ENCODE results near the gene NPFF. TPM values are rescaled to one million over a fixed set of nuclear protein-coding genes. Genes with fewer than 3 reads are reported as not detected.

The NPFF gene
- total RNA-seq, 1 experiment from 2014 or later, result 0.59 TPM

GRCh38 chr12:53500776-53501614, 6.3 kb downstream of the NPFF start, which contains the start of gene TARBP2 (continued):
- 0 out of 2 replicates have a peak, but pooled peaks have one; percentile 24 for TF ChIP-seq HMGXB4 (CRISPR knock-in tag; IDR thresholded peaks at IDR 0.05)
- TF ChIP-seq, protein P1, sequence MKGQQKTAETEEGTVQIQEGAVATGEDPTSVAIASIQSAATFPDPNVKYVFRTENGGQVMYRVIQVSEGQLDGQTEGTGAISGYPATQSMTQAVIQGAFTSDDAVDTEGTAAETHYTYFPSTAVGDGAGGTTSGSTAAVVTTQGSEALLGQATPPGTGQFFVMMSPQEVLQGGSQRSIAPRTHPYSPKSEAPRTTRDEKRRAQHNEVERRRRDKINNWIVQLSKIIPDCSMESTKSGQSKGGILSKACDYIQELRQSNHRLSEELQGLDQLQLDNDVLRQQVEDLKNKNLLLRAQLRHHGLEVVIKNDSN (CRISPR knock-in tag; IDR thresholded peaks at IDR 0.05), result 0 out of 2 replicates have a peak, but pooled peaks have one; percentile 48
- TF ChIP-seq, protein P2, sequence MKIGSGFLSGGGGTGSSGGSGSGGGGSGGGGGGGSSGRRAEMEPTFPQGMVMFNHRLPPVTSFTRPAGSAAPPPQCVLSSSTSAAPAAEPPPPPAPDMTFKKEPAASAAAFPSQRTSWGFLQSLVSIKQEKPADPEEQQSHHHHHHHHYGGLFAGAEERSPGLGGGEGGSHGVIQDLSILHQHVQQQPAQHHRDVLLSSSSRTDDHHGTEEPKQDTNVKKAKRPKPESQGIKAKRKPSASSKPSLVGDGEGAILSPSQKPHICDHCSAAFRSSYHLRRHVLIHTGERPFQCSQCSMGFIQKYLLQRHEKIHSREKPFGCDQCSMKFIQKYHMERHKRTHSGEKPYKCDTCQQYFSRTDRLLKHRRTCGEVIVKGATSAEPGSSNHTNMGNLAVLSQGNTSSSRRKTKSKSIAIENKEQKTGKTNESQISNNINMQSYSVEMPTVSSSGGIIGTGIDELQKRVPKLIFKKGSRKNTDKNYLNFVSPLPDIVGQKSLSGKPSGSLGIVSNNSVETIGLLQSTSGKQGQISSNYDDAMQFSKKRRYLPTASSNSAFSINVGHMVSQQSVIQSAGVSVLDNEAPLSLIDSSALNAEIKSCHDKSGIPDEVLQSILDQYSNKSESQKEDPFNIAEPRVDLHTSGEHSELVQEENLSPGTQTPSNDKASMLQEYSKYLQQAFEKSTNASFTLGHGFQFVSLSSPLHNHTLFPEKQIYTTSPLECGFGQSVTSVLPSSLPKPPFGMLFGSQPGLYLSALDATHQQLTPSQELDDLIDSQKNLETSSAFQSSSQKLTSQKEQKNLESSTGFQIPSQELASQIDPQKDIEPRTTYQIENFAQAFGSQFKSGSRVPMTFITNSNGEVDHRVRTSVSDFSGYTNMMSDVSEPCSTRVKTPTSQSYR (CRISPR knock-in tag; IDR thresholded peaks at IDR 0.05), result no peak

GRCh38 chr12:53500142-53500775, 7.0 kb downstream of the NPFF start:
- TF ChIP-seq TEAD1 (CRISPR knock-in tag; IDR thresholded peaks at IDR 0.05) (0 out of 2 replicates have a peak, but pooled peaks have one; percentile 1), STAT6 (CRISPR knock-in tag; conservative IDR thresholded peaks at IDR 0.05; ENCODE audit: low read depth) (no peak), ZNF121 (CRISPR knock-in tag; IDR thresholded peaks at IDR 0.05) (0 out of 2 replicates have a peak, but pooled peaks have one; percentile 43)
- TF ChIP-seq, protein P3, sequence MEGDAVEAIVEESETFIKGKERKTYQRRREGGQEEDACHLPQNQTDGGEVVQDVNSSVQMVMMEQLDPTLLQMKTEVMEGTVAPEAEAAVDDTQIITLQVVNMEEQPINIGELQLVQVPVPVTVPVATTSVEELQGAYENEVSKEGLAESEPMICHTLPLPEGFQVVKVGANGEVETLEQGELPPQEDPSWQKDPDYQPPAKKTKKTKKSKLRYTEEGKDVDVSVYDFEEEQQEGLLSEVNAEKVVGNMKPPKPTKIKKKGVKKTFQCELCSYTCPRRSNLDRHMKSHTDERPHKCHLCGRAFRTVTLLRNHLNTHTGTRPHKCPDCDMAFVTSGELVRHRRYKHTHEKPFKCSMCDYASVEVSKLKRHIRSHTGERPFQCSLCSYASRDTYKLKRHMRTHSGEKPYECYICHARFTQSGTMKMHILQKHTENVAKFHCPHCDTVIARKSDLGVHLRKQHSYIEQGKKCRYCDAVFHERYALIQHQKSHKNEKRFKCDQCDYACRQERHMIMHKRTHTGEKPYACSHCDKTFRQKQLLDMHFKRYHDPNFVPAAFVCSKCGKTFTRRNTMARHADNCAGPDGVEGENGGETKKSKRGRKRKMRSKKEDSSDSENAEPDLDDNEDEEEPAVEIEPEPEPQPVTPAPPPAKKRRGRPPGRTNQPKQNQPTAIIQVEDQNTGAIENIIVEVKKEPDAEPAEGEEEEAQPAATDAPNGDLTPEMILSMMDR (IDR thresholded peaks at IDR 0.05), result no peak
- TF ChIP-seq, protein P4, sequence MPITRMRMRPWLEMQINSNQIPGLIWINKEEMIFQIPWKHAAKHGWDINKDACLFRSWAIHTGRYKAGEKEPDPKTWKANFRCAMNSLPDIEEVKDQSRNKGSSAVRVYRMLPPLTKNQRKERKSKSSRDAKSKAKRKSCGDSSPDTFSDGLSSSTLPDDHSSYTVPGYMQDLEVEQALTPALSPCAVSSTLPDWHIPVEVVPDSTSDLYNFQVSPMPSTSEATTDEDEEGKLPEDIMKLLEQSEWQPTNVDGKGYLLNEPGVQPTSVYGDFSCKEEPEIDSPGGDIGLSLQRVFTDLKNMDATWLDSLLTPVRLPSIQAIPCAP (CRISPR knock-in tag; IDR thresholded peaks at IDR 0.05), result no peak
- peak overlapping the region; percentile 94 for H3K27ac Mint-ChIP-seq
- CTCF ChIA-PET, result interaction anchor here (0.7 to 3.8 kb wide), 22 partner anchors 9 to 401 kb away, joined by 3 to 39 read pairs (median 4); partner anchors contain the start of genes AAAS, ATP5MC2 and PFDN5
- peaks cover 45% of the 10 kb centered on the region for H3K4me1 Mint-ChIP-seq
- no peaks in the 10 kb centered on the region for H3K9me3 Mint-ChIP-seq
- no peaks in the 10 kb centered on the region for H3K27me3 Mint-ChIP-seq (ENCODE audit: low read depth)
- DNase-seq (ENCODE audit: low spot score) (no peak), ATAC-seq (peak; percentile 73)
- H3K36me3 Mint-ChIP-seq, result peaks cover 9% of the 10 kb centered on the region; the same call in 1 of the 2 replicates
- POLR2A ChIA-PET, result interaction anchor here (0.6 to 2.0 kb wide), 15 partner anchors 8 to 239 kb away, joined by 3 to 17 read pairs (median 4); partner anchors contain the start of genes AAAS, ATP5MC2 and SP1
- H3K4me3 Mint-ChIP-seq, result peak overlapping the region; percentile 86
